DOHH2 (cell line): ENCODE measurements around the gene STX1B.

Source experiments
- H3F3A ChIP-seq: fragments of 200-600 bp; sonication (generic), shearing (Covaris generic); 2 replicates; pipeline ENCODE4 v1.6.0; 2016; ENCODE audit warnings: antibody characterized with exemption, mild to moderate bottlenecking; ENCODE audit not compliant: control insufficient read depth, insufficient read depth
- H3K27ac ChIP-seq: fragments of 200-600 bp; sonication (generic); 2 replicates; pipeline ENCODE4 v1.5.1; 2014; ENCODE audit warnings: low read depth, mild to moderate bottlenecking, low read length, moderate library complexity
- H3K27me3 ChIP-seq: fragments of 200-600 bp; sonication (generic); 2 replicates; pipeline ENCODE4 v1.6.1; 2014; ENCODE audit warnings: mild to moderate bottlenecking, low read length, mixed read lengths; ENCODE audit not compliant: control insufficient read depth
- H3K36me3 ChIP-seq: fragments of 200-600 bp; sonication (generic); 2 replicates; pipeline ENCODE4 v1.6.1; 2014; ENCODE audit warnings: mild to moderate bottlenecking, low read length, moderate library complexity, mixed read lengths; ENCODE audit not compliant: control insufficient read depth
- H3K4me1 ChIP-seq: fragments of 200-600 bp; sonication (generic); 2 replicates; pipeline ENCODE4 v1.6.1; 2014; ENCODE audit warnings: mild to moderate bottlenecking, low read length, mixed read lengths; ENCODE audit not compliant: control insufficient read depth
- H3K4me2 ChIP-seq: fragments of 200-600 bp; sonication (generic); 2 replicates; pipeline ENCODE4 v1.6.0; 2014; ENCODE audit warnings: mild to moderate bottlenecking, low read length, moderate library complexity
- H3K4me3 ChIP-seq: fragments of 200-600 bp; sonication (generic); 2 replicates; pipeline ENCODE4 v1.5.1; 2014; ENCODE audit warnings: mild to moderate bottlenecking, low read length, mixed read lengths
- H3K79me2 ChIP-seq: fragments of 200-600 bp; sonication (generic); 2 replicates; pipeline ENCODE4 v1.6.1; 2014; ENCODE audit warnings: mild to moderate bottlenecking, low read length, mixed read lengths; ENCODE audit not compliant: control insufficient read depth
- H3K9me2 ChIP-seq: fragments of 200-600 bp; sonication (generic); replicated peaks from 2 replicates; pipeline ENCODE4 v1.6.1; 2014; ENCODE audit warnings: mild to moderate bottlenecking, low read length, mixed read lengths; ENCODE audit not compliant: control insufficient read depth
- H3K9me3 ChIP-seq: fragments of 200-600 bp; sonication (generic); 2 replicates; pipeline ENCODE4 v1.6.1; 2014; ENCODE audit warnings: antibody characterized with exemption, low read length, mixed read lengths; ENCODE audit not compliant: control insufficient read depth, insufficient read depth
- H4K20me1 ChIP-seq: fragments of 200-600 bp; sonication (generic); 2 replicates; pipeline ENCODE4 v1.6.0; 2014; ENCODE audit warnings: low read depth, mild to moderate bottlenecking, antibody characterized with exemption, low read length, moderate library complexity; ENCODE audit not compliant: control insufficient read depth, insufficient read depth
- CTCF ChIP-seq: fragments of 200-600 bp; sonication (generic); IDR thresholded peaks from one replicate; pipeline ENCODE4 v1.5.1; 2014; ENCODE audit warnings: antibody characterized with exemption, mild to moderate bottlenecking, low read depth, low read length; ENCODE audit not compliant: poor library complexity, severe bottlenecking
- EZH2phosphoT487 ChIP-seq: fragments of 200-600 bp; sonication (generic); IDR thresholded peaks from 2 replicates; pipeline ENCODE4 v1.6.1; 2017; ENCODE audit warnings: borderline replicate concordance, mild to moderate bottlenecking, antibody characterized with exemption, low read length, moderate library complexity, mixed read lengths

Gene STX1B

DNA sequence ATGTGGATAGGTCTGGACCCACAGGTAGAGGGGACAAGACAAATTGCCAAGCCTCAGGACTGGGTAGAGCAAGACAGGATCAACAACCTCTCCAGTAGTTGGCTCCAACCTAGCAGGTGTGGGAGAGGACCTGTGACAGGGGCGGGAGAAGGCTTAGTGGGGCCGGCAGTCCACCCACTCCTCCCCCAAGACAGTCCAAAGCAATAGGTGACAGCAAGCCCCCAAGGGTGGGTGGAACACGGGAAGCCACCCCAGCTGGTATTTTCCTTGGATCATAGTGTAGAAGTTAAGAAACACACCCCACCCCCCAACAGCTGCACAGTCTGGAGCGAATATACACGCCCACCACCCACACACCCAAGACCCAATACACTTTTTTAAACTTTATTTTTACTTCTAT is 18.8 kb upstream of the STX1B start:
- H3K9me3 ChIP-seq, result no peaks in the 10 kb centered on the region
- peaks cover 7% of the 10 kb centered on the region for H3K79me2 ChIP-seq
- no peaks in the 10 kb centered on the region for H3K27me3 ChIP-seq
- H4K20me1 ChIP-seq, result no peaks in the 10 kb centered on the region
- no peak overlapping the region for H3K27ac ChIP-seq
- H3F3A ChIP-seq, result no peaks in the 10 kb centered on the region
- H3K9me2 ChIP-seq, result no peaks in the 10 kb centered on the region
- no peak overlapping the region for H3K4me3 ChIP-seq
- H3K36me3 ChIP-seq, result no peaks in the 10 kb centered on the region
- H3K4me2 ChIP-seq, result no peak overlapping the region
- H3K4me1 ChIP-seq, result peaks cover 15% of the 10 kb centered on the region
- no peak for TF ChIP-seq CTCF
- TF ChIP-seq EZH2phosphoT487, result no peak

- TF ChIP-seq CTCF (no peak), EZH2phosphoT487 (no peak)
- Histone ChIP-seq H3K27me3 (no peaks in the 10 kb centered on the region), H3K79me2 (no peaks in the 10 kb centered on the region), H3K9me3 (no peaks in the 10 kb centered on the region), H4K20me1 (no peaks in the 10 kb centered on the region), H3K4me3 (no peak overlapping the region), H3F3A (no peaks in the 10 kb centered on the region), H3K4me2 (no peak overlapping the region), H3K9me2 (no peaks in the 10 kb centered on the region), H3K36me3 (no peaks in the 10 kb centered on the region), H3K27ac (no peak overlapping the region), H3K4me1 (no peaks in the 10 kb centered on the region)
Measured at GRCh38 chr16:31025339-31025738, 14.9 kb upstream of the STX1B start.

DNA sequence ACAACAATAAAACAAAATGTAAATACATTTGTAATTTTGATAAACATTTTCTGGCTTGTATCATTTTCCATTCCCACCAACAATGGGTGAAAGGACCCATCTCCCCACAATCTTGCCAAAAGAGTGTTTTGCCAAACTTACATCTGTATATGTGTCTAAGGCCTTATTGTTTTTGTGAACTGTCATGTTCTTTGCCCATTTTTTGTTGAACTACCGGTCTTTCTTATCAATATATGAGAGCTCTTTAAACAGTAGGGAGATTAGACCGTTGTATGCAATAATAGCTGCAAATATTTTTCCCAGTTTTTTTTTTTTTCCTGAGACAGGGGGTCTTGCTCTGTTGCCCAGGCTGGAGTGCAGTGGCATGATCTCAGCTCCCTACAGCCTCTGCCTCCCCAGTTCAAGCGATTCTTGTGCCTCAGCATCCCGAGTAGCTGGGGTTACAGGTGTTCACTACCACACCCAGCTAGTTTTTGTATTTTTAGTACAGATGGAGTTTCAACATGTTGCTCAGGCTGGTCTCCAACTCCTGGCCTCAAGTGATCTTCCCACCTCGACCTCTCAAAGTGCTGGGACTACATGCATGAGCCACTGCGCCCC is 13.3 kb upstream of the STX1B start:
- H3K4me2 ChIP-seq, result no peak overlapping the region
- H3K4me3 ChIP-seq, result no peak overlapping the region
- no peaks in the 10 kb centered on the region for H3K9me3 ChIP-seq
- H3F3A ChIP-seq, result no peaks in the 10 kb centered on the region
- no peaks in the 10 kb centered on the region for H3K9me2 ChIP-seq
- no peak overlapping the region for H3K27ac ChIP-seq
- H3K4me1 ChIP-seq, result no peaks in the 10 kb centered on the region
- H3K27me3 ChIP-seq, result no peaks in the 10 kb centered on the region
- no peaks in the 10 kb centered on the region for H4K20me1 ChIP-seq
- H3K79me2 ChIP-seq, result no peaks in the 10 kb centered on the region
- no peaks in the 10 kb centered on the region for H3K36me3 ChIP-seq
- TF ChIP-seq EZH2phosphoT487, result no peak
- no peak for TF ChIP-seq CTCF
